HG03045 (cell line): ENCODE data around the gene ITGA7.

ENCODE experiments used
- ATAC-seq: cut with Tn5 transposase; IDR thresholded peaks from one replicate; pipeline ENCODE4 v1.9.1; 2021; ENCODE audit warnings: mild to moderate bottlenecking, moderate library complexity; ENCODE audit not compliant: unreplicated experiment

The ITGA7 gene

GRCh38 chr12:55685671-55686070, 22.0 kb downstream of the ITGA7 start:
- ATAC-seq, result no peak

- ATAC-seq, result no peak
Observed at GRCh38 chr12:55684761-55685370, 22.8 kb downstream of the ITGA7 start.

- no peak for ATAC-seq
Observed at GRCh38 chr12:55683676-55684075, 24.0 kb downstream of the ITGA7 start.

GRCh38 chr12:55682087-55682796, 25.5 kb downstream of the ITGA7 start:
- ATAC-seq, result no peak

- ATAC-seq, result no peak
Observed at GRCh38 chr12:55681142-55682077, 26.3 kb downstream of the ITGA7 start.

GRCh38 chr12:55679691-55680090, 28.0 kb downstream of the ITGA7 start:
- no peak for ATAC-seq

- ATAC-seq, result no peak
Observed at GRCh38 chr12:55676707-55677106, 31.0 kb downstream of the ITGA7 start.

GRCh38 chr12:55675666-55676065, 32.0 kb downstream of the ITGA7 start:
- ATAC-seq, result no peak

- ATAC-seq, result peak; percentile 88
Observed at GRCh38 chr12:55673638-55674037, 34.1 kb downstream of the ITGA7 start.

GRCh38 chr12:55671746-55672145, 36.0 kb downstream of the ITGA7 start:
- ATAC-seq, result no peak

- no peak for ATAC-seq
Observed at GRCh38 chr12:55670276-55670675, 37.4 kb downstream of the ITGA7 start.

GRCh38 chr12:55666508-55666907, 41.2 kb downstream of the ITGA7 start:
- ATAC-seq, result no peak

GRCh38 chr12:55664826-55665225, 42.9 kb downstream of the ITGA7 start:
- no peak for ATAC-seq

GRCh38 chr12:55663391-55663790, 44.3 kb downstream of the ITGA7 start:
- no peak for ATAC-seq

GRCh38 chr12:55659486-55660385, 48.0 kb downstream of the ITGA7 start:
- no peak for ATAC-seq

GRCh38 chr12:55658635-55659391, 48.9 kb downstream of the ITGA7 start:
- no peak for ATAC-seq

- no peak for ATAC-seq
Observed at GRCh38 chr12:55658212-55658611, 49.5 kb downstream of the ITGA7 start.

- no peak for ATAC-seq
Observed at GRCh38 chr12:55657212-55657611, 50.5 kb downstream of the ITGA7 start.

- no peak for ATAC-seq
Observed at GRCh38 chr12:55654511-55655214, 53.0 kb downstream of the ITGA7 start.
